ENCODE results near the gene FAM227B.
A peak's percentile ranks its signal among the peaks of the same experiment; 100 is the strongest.

Gene FAM227B

GRCh38 chr15:49452595-49452994, 168.0 kb downstream of the FAM227B start:
- DNase-seq: no peak
- intact Hi-C loops (cut with DNase I): no loop called here

GRCh38 chr15:49441816-49442215, 178.8 kb downstream of the FAM227B start:
- intact Hi-C loops (cut with DNase I): no loop called here
- no peak for DNase-seq

GRCh38 chr15:49441356-49441755, 179.3 kb downstream of the FAM227B start:
- intact Hi-C loops (cut with DNase I): no loop called here
- no peak for DNase-seq

DNA sequence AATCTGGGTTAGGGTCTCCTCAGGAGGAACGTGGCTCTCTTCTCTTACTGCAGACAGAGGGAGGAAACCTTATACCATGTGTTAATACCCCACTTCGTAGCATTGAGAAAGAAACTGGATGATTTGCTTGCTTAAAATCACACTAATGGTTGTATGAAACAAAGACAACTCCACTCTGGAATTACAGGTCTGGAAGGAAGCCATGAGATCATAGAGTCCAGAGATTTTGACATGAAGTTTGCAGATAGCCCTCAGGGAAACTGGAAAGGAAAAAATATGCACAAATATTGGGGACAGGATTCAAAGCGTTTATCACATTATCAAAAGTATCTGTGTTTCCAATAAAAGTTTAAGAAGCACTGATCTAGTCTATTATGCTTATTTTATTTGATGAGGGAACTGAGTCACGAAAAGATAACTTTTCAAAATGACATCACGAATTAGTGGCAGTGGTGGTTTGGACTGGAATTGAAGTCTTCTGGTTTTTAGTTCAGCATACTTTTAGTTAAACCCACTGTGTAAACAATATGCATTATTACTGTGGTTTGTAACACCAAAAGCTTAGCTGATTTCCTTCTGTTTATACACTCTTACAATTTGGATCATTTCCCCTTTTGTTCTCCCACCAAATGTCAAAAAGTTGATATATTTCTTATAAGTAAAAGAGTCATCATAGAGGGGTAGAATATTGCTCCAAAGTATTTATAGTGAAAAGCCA, 180.8 kb downstream of the FAM227B start:
- DNase-seq: no peak
- intact Hi-C loops (cut with DNase I): no loop called here

- DNase-seq: peak in 2 of 10 donors; percentile 16 to 51
- intact Hi-C loops (cut with DNase I): no loop called here
Measured at GRCh38 chr15:49438962-49439631, 181.5 kb downstream of the FAM227B start.

DNA sequence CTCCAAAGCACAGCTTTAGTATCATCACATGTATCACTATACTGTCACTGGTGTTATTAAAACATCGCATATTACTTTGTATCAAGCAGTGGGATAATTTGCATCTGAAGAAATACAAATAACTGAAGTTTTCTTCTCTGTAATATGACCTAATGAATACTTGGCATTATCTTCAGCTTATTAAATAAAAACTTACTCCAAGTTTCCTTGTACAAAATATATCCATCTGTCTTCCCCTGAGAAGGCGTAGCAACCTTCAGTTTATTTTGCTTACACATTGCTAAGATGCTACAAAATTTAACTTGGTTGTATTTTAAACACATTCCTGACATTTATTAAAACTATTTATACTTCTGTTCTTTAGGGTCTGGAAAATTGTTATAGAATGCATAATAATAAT, 183.9 kb downstream of the FAM227B start:
- DNase-seq: no peak

GRCh38 chr15:49435174-49435573, 185.4 kb downstream of the FAM227B start:
- intact Hi-C loops (cut with DNase I): no loop called here
- no peak for DNase-seq

More for the DNA sequence above, 183.9 kb downstream of the FAM227B start:
- intact Hi-C loops (cut with DNase I): no loop called here

DNA sequence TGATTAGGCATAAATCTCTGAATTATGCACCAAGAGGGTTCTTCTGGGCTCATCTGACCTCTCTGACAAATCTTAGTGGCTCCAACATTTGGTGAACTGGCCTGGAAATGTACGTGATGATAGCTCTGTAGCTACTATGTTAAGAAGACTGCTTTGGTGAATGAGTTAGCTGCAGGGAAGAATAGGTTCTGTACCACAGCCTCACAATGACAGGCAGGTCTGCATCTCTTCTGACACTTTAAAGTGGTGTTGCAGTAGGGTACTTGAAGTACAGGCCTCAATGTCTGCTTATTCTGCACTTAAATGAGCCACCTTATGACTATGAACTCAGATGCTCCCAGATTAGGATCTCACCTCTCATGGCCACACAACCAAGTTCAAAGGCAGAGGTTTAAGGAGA, 190.6 kb downstream of the FAM227B start:
- intact Hi-C loops (cut with DNase I): no loop called here
- DNase-seq: no peak

GRCh38 chr15:49428409-49429095, 192.1 kb downstream of the FAM227B start:
- no peak for DNase-seq
- intact Hi-C loops (cut with DNase I): no loop called here

DNA sequence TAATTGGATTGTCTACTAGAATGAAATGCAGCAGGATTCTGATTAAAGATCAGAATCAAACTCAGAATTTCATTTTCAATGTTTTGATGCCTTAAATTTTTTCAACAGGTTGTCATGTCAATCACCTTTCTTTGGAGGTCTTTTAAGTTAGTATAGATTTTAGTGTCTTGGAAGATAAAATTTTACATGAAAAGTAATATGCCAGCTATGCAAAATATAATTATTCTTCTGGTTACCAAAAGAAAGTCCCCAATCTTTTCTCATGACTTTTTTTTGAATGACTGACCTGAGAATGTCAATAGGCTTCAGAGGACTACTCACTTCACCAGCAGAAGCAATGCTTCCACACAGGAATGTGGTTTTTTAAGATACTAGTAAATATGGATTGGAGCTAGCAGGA, 193.2 kb downstream of the FAM227B start:
- DNase-seq: no peak
- intact Hi-C loops (cut with DNase I): no loop called here

DNA sequence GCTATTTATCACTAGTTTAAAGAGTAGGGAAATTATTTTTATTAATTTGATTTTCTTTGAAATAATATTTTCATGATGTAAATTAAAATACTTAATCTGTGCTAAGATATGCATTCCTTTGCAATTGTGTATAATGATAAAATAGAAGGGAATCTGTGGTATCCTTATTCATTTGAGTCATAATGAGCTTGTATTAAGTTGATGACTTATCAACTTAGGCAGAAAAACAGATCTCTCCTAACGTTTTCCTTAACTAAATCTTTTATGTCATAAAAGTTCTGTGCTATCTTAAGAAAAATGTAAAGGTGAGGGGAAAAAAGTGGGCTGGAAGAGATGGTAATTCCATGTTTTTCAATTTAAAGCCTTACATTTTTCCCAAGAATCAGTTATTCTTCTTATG, 195.7 kb downstream of the FAM227B start:
- no peak for DNase-seq
- intact Hi-C loops (cut with DNase I): loop anchor here (5.0 kb wide), 1 partner anchor 563 kb away; no protein-coding TSS in a partner anchor

DNA sequence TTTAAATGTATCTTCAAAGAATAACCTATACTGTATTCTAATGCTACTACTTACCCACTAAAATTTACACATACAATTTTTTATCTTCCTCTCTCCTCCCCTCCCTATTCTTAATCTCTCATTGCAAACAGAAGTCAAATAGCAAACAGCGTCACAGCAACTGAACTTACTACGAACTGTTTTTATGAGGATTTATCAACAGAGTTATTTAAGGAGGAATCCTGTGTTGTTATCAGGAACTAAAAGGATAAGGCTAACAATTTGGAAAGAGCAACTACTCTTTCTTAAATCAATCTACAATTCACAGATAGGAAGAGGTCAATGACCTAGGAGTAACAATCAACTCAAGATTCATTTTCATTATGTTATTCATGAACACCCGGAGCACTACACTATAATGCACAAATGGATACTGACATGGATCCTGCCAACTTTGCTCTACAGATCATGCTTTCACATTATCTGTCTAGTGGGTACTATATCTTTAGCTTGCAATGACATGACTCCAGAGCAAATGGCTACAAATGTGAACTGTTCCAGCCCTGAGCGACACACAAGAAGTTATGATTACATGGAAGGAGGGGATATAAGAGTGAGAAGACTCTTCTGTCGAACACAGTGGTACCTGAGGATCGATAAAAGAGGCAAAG, 196.6 kb downstream of the FAM227B start:
- DNase-seq: no peak
- intact Hi-C loops (cut with DNase I): loop anchor here (5.0 kb wide), 1 partner anchor 562 kb away; no protein-coding TSS in a partner anchor

DNA sequence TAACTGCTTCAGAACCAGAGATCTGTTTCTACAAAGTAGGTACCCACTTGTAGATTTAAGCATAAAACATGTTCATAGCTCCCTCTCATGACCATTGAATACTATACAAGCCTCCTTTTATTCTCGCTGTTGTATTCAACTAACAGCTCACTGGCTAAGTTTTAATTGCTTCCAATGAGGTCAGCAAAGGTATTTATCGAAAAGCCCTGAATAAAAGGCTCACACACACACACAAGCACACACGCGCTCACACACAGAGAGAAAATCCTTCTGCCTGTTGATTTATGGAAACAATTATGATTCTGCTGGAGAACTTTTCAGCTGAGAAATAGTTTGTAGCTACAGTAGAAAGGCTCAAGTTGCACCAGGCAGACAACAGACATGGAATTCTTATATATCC, 197.6 kb downstream of the FAM227B start, which contains the start of gene FGF7:
FGF7 (plus strand) TSS at position 222 of the 400 bp plus-strand sequence. CDS start 1,056 bp downstream, outside the sequence.
- DNase-seq: no peak
- intact Hi-C loops (cut with DNase I): loop anchor here (5.0 kb wide), 1 partner anchor 561 kb away; no protein-coding TSS in a partner anchor

DNA sequence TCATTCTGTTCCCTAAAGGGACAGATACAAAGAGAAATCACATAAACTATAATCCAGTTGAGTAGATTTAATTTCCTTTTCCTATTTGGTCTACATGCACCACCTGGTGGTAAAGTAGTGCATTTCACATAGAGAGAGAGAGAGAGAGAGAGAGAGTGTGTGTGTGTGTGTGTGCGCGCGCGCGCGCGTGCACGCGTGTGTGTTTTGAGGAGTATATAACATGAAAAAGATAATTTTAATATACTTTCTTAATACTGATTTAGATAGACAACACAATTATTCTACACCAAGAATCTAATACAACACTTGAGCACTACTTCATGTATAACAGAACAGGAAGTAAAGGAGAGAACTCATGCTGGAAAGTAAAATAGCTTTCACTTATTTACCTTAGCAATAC, 198.6 kb downstream of the FAM227B start:
- DNase-seq: peak in 4 of 10 donors; percentile 3 to 57 (median 16)
- intact Hi-C loops (cut with DNase I): loop anchor here (2.0 to 5.0 kb wide), 2 partner anchors 185 to 560 kb away; no protein-coding TSS in a partner anchor

GRCh38 chr15:49418811-49419210, 201.8 kb downstream of the FAM227B start:
- no peak for DNase-seq
- intact Hi-C loops (cut with DNase I): no loop called here

DNA sequence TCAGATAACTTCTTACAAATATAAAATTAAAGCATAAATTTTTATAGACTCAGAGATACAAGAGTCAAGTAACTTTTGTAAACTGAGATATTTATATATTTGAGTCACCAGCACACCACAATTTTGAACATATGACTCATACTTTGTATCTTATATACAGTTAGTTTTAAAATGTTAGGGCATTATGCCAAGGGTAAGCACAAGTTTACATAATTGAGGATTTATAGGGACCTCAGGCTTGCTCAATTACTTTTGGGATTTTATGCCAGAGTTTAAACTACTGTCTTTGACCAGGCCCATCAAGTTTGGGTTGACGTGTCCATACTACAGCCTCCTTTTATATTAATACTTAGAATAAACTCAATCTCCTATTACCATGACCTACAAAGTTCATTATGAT, 205.0 kb downstream of the FAM227B start:
- DNase-seq: no peak
- intact Hi-C loops (cut with DNase I): no loop called here

DNA sequence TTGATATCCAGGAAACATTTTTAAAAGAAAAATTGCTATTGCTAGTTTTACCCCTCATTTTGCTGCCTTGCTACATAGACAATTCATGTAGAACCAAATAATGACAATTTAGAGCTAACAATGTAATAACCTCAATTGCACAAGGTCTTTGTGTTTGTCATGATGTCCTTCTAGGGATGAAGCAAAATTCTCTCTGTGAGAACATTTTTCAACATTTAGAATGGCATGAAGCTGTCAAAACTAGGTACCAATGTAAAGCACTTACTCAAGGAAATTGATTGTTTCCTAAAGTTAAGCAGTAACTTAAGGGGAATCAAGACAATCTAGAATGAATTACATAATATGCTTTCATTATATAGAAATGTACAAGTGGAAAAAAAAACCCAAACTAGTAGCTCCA, 205.5 kb downstream of the FAM227B start:
- no peak for DNase-seq
- intact Hi-C loops (cut with DNase I): no loop called here

DNA sequence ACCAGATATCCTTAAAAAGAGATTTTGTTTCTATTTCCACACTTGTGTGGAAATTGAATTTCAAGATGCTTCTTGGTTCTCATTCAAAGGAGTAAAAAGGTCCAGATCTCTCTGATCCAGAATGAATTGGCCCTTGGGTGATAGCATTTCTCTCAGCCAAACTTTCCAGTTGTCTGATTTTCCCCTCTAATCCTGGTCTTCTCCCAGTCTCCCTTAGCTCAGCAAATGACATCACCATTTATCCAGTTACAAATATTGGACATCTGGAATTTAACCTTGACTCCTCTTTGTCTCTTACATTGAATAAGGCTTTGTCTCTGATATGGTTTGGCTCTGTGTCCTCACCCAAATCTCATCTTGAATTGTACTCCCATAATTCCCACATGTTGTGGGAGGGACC, 207.8 kb downstream of the FAM227B start:
- intact Hi-C loops (cut with DNase I): no loop called here
- no peak for DNase-seq

- DNase-seq: no peak
- intact Hi-C loops (cut with DNase I): no loop called here
Measured at GRCh38 chr15:49410641-49411040, 210.0 kb downstream of the FAM227B start.

DNA sequence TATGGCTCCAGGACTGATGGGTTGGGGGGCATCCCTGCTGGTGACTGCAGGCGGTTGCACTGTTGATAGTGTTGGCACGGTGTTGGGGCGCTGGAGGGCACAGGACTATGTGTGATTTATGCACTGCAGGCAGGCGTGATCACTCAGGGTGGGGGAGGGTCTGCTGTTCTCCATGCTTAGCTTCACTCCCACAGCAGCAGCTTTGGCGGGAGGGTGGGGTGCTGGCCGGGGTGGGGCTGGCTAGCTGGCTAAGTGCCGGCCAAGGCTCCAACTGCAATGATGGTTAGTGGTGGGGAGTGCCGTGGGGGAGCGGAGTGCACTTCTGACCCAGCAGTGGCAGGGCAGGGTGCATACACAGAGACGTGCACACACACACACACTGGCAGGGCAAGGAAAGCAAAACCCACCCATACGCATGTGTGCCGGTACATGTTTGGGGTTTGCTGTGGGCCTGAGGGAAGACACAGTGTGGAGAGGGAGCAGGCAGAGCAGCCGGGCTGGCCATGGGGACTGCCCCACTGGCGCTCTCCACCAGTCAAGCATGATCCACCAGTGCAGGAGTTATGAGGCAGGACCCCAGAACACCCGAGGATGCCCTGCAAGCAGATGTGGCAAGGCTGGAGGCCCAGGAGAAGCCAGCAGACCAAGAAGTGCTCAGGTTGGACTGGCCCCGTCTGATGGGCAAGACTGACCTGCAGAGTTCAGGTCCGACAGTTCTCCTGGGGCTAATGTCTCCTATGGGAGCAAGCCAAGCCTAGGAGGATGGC, 214.1 kb downstream of the FAM227B start:
- DNase-seq: peak in 2 of 10 donors; percentile 49 to 77
- intact Hi-C loops (cut with DNase I): no loop called here
